Measurements from ENCODE around the gene TMEM181.

DNA sequence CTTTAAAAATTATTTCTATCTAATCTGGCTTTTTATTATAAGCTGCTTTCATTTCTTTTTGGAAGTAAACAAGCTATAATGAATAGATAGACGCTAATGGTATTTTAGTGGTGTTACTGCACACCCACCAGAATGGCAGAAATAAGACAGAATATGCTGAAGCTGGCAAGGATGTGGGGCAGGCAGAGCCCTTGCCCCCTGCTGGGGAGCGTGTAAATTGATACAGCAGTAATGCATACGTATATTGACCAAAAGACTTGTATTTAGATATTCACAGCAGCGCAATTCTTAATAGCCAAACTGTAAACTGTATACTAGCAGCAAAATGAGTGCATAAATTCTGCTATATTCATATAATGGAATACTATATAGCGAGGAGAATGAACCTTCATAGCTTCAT lies 35.3 kb downstream of the TMEM181 start:
- TF ChIP-seq CTCF (IDR thresholded peaks at IDR 0.05; ENCODE audit: insufficient read depth, low read depth, low read length) (peak; percentile 32), EZH2 (IDR thresholded peaks at IDR 0.05; ENCODE audit: insufficient read depth, low read length) (no peak)
